ENCODE results near the gene FNDC7.

GRCh38 chr1:108669679-108670078 is 43.0 kb upstream of the FNDC7 start:
- TF ChIP-seq CTCF (IDR thresholded peaks at IDR 0.05) (no peak), EP300 (IDR thresholded peaks at IDR 0.05) (no peak), POLR2A (IDR thresholded peaks at IDR 0.05) (no peak)
